Left hindlimb (tissue), 1 donor: ENCODE measurements around the gene KDM4C.

Source experiments
- DNase-seq: peaks from one replicate; pipeline ENCODE4 v3.0.0-alpha.2; 2018

Gene KDM4C

GRCh38 chr9:7148243-7148765, 390.5 kb downstream of the KDM4C start:
- DNase-seq: no peak

GRCh38 chr9:7149258-7149657, 391.5 kb downstream of the KDM4C start:
- DNase-seq: no peak

GRCh38 chr9:7150153-7150890, 392.5 kb downstream of the KDM4C start:
- no peak for DNase-seq

GRCh38 chr9:7153134-7153533, 395.4 kb downstream of the KDM4C start:
- no peak for DNase-seq

GRCh38 chr9:7153566-7153965, 395.8 kb downstream of the KDM4C start:
- DNase-seq: no peak

- DNase-seq: no peak
Observed at GRCh38 chr9:7154003-7154619, 396.3 kb downstream of the KDM4C start.

- no peak for DNase-seq
Observed at GRCh38 chr9:7154650-7155049, 396.9 kb downstream of the KDM4C start.

GRCh38 chr9:7161469-7161868, 403.7 kb downstream of the KDM4C start:
- DNase-seq: no peak

GRCh38 chr9:7163932-7164331, 406.2 kb downstream of the KDM4C start:
- DNase-seq: no peak

GRCh38 chr9:7164440-7165330, 406.9 kb downstream of the KDM4C start:
- no peak for DNase-seq

- no peak for DNase-seq
Observed at GRCh38 chr9:7165331-7165975, 407.7 kb downstream of the KDM4C start.

GRCh38 chr9:7166074-7166473, 408.3 kb downstream of the KDM4C start:
- DNase-seq: no peak

GRCh38 chr9:7169717-7170389, 412.1 kb downstream of the KDM4C start:
- DNase-seq: no peak

- no peak for DNase-seq
Observed at GRCh38 chr9:7171396-7172153, 413.8 kb downstream of the KDM4C start.

GRCh38 chr9:7172154-7173115, 414.7 kb downstream of the KDM4C start:
- no peak for DNase-seq

- DNase-seq: no peak
Observed at GRCh38 chr9:7173139-7173538, 415.4 kb downstream of the KDM4C start.

- no peak for DNase-seq
Observed at GRCh38 chr9:7174301-7174700, 416.5 kb downstream of the KDM4C start.

- DNase-seq: no peak
Observed at GRCh38 chr9:7174884-7175283, 417.1 kb downstream of the KDM4C start.

- peak; percentile 38 for DNase-seq
Observed at GRCh38 chr9:7176561-7176960, 418.8 kb downstream of the KDM4C start.

- DNase-seq: no peak
Observed at GRCh38 chr9:7177383-7177782, 419.6 kb downstream of the KDM4C start.
